ENCODE results near the gene ZNF197.
"Not testable (repeated sequence)": the region's sequence is repeated elsewhere in the genome, so short reads cannot be mapped to it uniquely, and the experiment has no call there.

ZNF197 gene

GRCh38 chr3:44624749-44625480 is at the start of gene ZNF197:
Gene ZNF197 (plus strand): TSS chr3:44625036. CDS start chr3:44629155, 4,119 bp downstream.
- peak; percentile 95 for DNase-seq

GRCh38 chr3:44576613-44577012 is 48.2 kb upstream of the ZNF197 start:
- DNase-seq = no peak

GRCh38 chr3:44577354-44577952 is 47.4 kb upstream of the ZNF197 start:
- not testable (repeated sequence) for DNase-seq

DNA sequence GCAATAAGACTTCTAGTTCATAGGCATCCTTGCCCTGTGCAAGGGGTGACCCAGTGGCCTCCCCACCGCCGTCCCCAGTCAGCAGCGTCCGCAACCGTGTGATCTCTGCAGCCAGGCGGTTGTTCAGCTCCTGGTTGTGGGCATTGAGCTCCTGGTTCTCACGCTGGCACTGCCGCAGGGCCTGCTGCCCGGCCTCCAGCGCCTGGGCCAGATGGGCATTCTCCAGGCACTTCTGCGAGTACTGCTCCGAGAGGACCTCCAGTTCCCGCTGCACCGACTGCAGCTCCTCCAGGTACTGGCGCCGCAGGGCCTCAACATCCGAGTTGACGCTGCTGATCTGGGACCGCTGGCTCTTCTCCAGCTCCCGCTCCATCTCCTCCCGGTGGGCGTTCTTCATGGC is 46.5 kb upstream of the ZNF197 start:
- DNase-seq = not testable (repeated sequence)

- not testable (repeated sequence) for DNase-seq
These were observed 45.8 kb upstream of the ZNF197 start for GRCh38 chr3:44578924-44579515.

GRCh38 chr3:44579749-44580148 is 45.1 kb upstream of the ZNF197 start:
- not testable (repeated sequence) for DNase-seq

- DNase-seq = not testable (repeated sequence)
These were observed 43.9 kb upstream of the ZNF197 start for GRCh38 chr3:44580971-44581370.

- peak; percentile 94 for DNase-seq
These were observed 40.0 kb upstream of the ZNF197 start, which contains the start of gene ZNF660 for GRCh38 chr3:44584646-44585501. Gene ZNF660 (plus strand): TSS chr3:44584964. CDS start chr3:44594194, 9,230 bp downstream.

- DNase-seq = no peak
These were observed 28.2 kb upstream of the ZNF197 start for GRCh38 chr3:44596621-44597020.

- DNase-seq = no peak
These were observed 23.1 kb upstream of the ZNF197 start for GRCh38 chr3:44601749-44602148.

DNA sequence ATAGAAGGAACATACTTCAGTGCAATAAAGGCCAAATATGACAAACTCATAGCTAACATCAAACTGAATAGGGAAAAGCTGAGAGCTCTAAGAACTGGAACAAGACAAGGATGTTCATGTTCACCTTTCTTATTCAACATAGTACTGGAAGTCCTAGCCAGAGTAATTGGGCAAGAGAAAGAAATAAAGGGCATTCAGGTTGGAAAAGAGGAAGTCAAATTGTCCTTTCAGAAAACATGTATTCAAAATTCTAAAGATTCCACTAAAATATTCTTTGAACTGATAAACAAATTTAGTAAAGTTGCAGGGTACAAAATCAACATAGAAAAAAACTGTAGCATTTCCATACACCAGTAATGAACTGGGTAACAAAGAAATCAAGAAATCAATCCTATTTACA is 12.2 kb upstream of the ZNF197 start:
- DNase-seq = no peak

DNA sequence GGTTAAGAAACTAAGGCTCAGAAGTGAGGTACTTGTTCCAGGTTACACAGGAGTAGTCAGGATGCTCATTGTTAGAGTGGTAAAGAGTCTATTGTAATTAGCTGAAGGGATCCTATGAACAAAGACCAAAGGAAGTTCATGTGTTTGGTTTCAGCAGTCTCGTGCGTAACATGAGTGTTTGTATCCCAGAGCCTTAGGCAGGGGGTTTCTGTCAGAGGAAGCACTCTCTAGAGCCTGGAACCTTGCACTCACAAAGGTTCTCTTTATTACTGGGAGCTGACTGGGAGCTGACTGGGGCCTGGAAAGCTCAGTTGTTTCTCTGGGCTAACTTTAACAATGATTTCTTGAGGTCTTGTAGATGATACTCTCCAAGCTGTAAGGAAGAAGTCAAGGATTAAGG is 3.9 kb downstream of the ZNF197 start:
- no peak for DNase-seq

GRCh38 chr3:44632193-44632592 is 7.4 kb downstream of the ZNF197 start:
- DNase-seq = no peak

GRCh38 chr3:44642337-44642736 is 17.5 kb downstream of the ZNF197 start:
- DNase-seq = no peak

DNA sequence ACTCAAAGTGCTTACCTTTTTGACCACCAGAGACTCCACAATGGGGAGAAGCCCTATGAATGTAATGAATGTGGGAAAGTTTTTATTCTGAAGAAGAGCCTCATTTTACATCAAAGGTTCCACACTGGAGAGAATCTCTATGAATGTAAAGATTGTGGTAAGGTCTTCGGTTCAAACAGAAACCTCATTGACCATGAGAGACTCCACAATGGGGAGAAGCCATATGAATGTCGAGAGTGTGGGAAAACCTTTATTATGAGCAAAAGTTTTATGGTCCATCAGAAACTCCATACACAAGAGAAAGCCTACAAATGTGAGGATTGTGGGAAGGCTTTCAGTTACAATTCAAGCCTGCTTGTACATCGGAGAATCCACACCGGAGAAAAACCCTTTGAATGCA is 18.2 kb downstream of the ZNF197 start:
- DNase-seq = no peak

GRCh38 chr3:44647771-44648170 is 22.9 kb downstream of the ZNF197 start:
- no peak for DNase-seq

- peak; percentile 93 for DNase-seq
These were observed 23.9 kb downstream of the ZNF197 start, which contains the start of gene ZNF35 for GRCh38 chr3:44648564-44649229. Gene ZNF35 (plus strand): TSS chr3:44648732. CDS start chr3:44651068, 2,336 bp downstream.

- DNase-seq = no peak
These were observed 24.9 kb downstream of the ZNF197 start for GRCh38 chr3:44649709-44650108.

DNA sequence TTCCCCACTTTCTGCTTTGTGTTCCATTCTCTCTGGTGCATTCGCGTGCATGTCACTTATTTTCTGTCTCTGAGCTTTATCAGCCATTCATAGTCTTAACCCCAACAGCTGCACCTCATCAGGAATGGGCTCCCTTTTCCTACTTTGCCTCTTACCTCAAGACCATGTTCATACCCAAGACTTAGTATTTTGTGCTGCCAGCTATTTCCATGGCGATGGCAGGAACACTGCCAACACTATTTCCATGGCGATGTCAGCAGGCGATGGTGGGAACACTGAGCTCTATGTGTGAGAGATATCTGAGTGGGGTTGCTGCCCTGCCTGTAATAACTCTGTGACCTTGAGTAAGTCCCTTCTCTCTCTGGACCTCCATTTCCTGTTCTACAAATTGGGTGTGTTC is 29.2 kb downstream of the ZNF197 start:
- no peak for DNase-seq

DNA sequence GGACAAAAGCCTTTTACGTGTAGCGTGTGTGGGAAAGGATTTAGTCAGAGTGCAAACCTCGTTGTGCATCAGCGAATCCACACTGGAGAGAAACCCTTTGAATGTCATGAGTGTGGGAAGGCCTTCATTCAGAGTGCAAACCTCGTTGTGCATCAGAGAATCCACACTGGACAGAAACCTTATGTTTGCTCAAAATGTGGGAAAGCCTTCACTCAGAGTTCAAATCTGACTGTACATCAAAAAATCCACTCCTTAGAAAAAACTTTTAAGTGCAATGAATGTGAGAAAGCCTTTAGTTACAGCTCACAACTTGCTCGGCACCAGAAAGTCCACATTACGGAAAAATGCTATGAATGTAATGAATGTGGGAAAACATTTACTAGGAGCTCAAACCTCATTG is 34.2 kb downstream of the ZNF197 start:
- no peak for DNase-seq

- no peak for DNase-seq
These were observed 34.6 kb downstream of the ZNF197 start for GRCh38 chr3:44659434-44659833.

DNA sequence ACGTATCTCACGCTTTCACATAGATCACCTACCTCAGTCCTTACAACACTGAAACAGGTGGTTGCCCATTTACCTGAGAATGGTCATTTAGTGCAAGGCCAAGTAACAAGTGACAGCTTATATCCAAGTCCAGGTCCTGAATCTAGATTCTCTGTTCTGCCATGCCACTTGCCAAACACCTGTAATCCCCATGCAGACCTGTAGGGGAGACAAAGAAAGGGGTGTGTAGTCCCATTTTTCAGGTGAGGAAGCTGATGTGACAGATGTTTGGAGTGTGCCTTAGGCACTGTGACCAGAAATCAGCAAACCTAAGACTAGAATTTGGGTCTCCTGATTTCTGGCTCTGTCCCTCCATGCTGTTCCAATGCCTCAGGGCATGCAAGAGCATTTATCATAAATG is 36.4 kb downstream of the ZNF197 start:
- DNase-seq = no peak
